ENCODE data around the gene MIF4GD. TPM values are rescaled to one million over a fixed set of nuclear protein-coding genes. Genes with fewer than 3 reads are reported as not detected.
A peak's percentile ranks its signal among the peaks of the same experiment; 100 is the strongest.
"Not testable (repeated sequence)": the region's sequence is repeated elsewhere in the genome, so short reads cannot be mapped to it uniquely, and the experiment has no call there.

MIF4GD gene
- total RNA-seq, 2 donors from 2014 or later: 18.0 to 24.9 TPM

DNA sequence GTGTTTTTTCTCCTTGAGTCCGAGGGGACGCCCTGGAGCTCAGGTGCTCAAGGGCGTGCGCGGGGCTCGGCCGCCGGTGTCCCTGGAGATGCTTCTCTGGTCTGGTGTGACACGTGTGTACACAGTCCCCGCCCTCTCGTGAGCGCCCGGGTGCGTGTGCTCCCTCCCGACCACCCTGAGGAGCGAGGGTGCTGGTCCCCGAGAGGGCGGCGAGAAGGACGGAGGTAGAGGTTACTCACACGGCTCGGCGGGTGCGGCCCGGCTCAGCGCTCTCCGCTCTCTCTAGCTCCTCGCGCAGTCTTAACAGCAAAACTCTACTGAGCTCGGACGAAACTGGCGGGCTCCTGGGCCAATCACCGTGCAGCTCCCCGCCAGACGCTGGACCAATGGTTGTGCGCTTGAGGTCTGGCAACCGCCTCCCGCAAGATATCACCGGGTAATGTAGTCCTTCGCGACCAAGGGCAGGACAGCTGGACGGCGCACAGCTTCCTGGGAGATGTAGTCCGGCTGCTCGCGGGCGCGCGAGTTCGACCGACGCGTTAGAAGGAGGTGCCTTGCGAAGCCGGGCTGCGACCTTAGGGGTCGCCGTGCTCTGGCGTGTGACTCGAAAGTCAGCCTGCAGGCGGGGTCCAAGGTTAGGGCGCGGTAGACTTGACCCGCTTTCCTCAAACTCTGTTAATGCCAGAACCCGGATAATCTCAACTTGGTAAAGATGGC lies 18.2 kb upstream of the MIF4GD start, which contains the start of gene SLC25A19:
SLC25A19 (minus strand) TSS at position 319 of the 717 bp plus-strand sequence. CDS start 2,669 bp downstream, outside the sequence.
- Histone ChIP-seq H3K9me3 (no peaks in the 10 kb centered on the region), H3K27ac (peak within 1 kb of the TSS; percentile 89 to 92), H3K4me3 (peak within 1 kb of the TSS; percentile 48 to 85), H3K4me1 (peaks cover 0 to 7% of the 10 kb centered on the region in 2 donors), H3K27me3 (no peaks in the 10 kb centered on the region), H3K36me3 (peaks cover 14% of the 10 kb centered on the region)
- peak; percentile 99 for DNase-seq (ENCODE audit: low spot score)
- TF ChIP-seq, protein P1, sequence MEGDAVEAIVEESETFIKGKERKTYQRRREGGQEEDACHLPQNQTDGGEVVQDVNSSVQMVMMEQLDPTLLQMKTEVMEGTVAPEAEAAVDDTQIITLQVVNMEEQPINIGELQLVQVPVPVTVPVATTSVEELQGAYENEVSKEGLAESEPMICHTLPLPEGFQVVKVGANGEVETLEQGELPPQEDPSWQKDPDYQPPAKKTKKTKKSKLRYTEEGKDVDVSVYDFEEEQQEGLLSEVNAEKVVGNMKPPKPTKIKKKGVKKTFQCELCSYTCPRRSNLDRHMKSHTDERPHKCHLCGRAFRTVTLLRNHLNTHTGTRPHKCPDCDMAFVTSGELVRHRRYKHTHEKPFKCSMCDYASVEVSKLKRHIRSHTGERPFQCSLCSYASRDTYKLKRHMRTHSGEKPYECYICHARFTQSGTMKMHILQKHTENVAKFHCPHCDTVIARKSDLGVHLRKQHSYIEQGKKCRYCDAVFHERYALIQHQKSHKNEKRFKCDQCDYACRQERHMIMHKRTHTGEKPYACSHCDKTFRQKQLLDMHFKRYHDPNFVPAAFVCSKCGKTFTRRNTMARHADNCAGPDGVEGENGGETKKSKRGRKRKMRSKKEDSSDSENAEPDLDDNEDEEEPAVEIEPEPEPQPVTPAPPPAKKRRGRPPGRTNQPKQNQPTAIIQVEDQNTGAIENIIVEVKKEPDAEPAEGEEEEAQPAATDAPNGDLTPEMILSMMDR (IDR thresholded peaks at IDR 0.05): no peak

DNA sequence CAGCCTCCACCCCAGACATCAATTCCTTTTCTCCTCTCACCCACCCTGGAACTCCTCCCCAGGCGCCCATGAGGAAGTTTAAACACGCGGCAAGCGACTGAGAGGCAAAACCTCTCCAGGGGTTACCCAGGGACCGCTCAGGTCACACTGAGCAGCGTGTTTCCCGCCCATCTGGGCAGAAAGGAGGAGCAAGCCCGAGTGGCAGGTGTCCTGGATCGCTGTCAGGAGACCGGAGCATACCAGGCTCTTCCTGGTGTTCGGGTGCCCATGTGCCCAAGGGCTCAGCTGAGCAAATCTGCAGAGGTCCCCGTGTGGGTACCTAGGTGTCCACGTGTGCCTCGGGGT lies 17.7 kb upstream of the MIF4GD start:
- peak overlapping the region; percentile 48 to 85 for H3K4me3 ChIP-seq
- no peaks in the 10 kb centered on the region for H3K27me3 ChIP-seq
- no peak for DNase-seq (ENCODE audit: low spot score)

DNA sequence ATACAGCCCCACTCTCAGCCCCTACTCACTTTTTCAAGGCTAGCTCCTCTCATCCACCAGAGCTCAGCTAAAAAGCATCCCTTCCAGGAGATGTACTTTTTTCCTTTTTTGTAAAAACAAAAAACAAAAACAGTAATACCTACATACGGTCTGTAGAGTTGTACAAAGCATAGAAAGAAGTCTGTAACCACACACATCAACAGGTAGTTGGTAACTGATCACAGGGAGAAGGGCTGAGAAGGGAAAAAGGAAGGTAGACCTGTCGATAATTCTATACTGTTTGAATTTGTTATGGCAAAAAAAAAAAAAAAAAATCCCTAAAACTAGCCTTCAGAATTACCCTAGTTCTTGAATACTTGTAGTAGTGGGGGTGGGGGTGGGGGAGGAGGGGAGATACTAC lies 17.3 kb upstream of the MIF4GD start:
- Histone ChIP-seq H3K4me1 (peaks cover 0 to 7% of the 10 kb centered on the region in 2 donors), H3K4me3 (peak overlapping the region; percentile 48 to 85), H3K9me3 (no peaks in the 10 kb centered on the region), H3K27ac (peak overlapping the region; percentile 89 to 92), H3K27me3 (no peaks in the 10 kb centered on the region), H3K36me3 (peaks cover 14% of the 10 kb centered on the region)
- TF ChIP-seq, protein P1 (IDR thresholded peaks at IDR 0.05): no peak
- DNase-seq (ENCODE audit: low spot score): no peak

More for the DNA sequence above, 17.7 kb upstream of the MIF4GD start:
- TF ChIP-seq, protein P1 (IDR thresholded peaks at IDR 0.05): no peak
- no peaks in the 10 kb centered on the region for H3K9me3 ChIP-seq
- H3K27ac ChIP-seq: peak overlapping the region; percentile 89 to 92
- peaks cover 0 to 7% of the 10 kb centered on the region in 2 donors for H3K4me1 ChIP-seq
- peaks cover 14% of the 10 kb centered on the region for H3K36me3 ChIP-seq

DNA sequence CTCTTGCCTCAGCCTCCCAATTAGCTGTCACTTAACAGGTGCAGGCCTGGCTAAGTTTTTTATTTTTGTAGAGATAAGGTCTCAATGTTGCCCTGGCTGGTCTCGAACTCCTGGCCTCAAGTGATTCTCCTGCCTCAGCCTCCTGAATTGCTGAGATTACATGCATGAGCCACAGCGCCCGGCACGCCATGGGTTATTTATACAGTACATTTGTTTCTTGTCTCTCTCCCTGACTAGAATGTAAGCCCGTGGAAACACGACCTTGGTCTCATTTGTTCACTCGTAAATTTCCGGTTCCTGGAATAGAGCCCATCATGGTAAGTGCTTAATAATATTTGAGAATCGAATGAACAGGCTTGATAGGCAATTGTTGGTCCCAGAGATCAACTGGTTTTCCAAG lies 16.2 kb upstream of the MIF4GD start:
- H3K36me3 ChIP-seq: peaks cover 20% of the 10 kb centered on the region
- no peaks in the 10 kb centered on the region for H3K9me3 ChIP-seq
- H3K4me1 ChIP-seq: peaks cover 0 to 7% of the 10 kb centered on the region in 2 donors
- no peaks in the 10 kb centered on the region for H3K27me3 ChIP-seq
- no peak overlapping the region for H3K27ac ChIP-seq
- TF ChIP-seq, protein P1 (IDR thresholded peaks at IDR 0.05): no peak
- no peak for DNase-seq (ENCODE audit: low spot score)
- no peak overlapping the region for H3K4me3 ChIP-seq

DNA sequence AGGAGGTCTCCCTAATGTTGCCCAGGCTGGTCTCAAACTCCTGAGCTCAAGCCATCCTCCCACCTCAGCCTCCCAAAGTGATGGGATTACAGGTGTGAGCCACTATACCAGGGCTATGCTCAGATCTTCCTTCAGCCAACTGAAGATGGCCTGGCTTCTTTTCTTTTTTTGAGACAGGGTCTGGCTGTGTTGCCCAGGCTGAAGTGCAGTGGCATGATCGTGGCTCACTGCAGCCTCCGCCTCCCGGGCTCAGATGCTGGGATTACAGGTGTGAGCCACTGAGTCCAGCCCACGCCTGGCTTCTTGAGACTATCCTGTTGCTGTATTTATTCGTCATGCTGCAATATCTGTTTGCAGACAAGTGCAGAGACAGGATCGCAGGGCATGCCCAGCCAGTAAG lies 14.1 kb upstream of the MIF4GD start:
- H3K4me1 ChIP-seq: peaks cover 0 to 7% of the 10 kb centered on the region in 2 donors
- DNase-seq (ENCODE audit: low spot score): no peak
- peaks cover 24% of the 10 kb centered on the region for H3K36me3 ChIP-seq
- no peak overlapping the region for H3K27ac ChIP-seq
- H3K9me3 ChIP-seq: no peaks in the 10 kb centered on the region
- H3K4me3 ChIP-seq: no peak overlapping the region
- no peaks in the 10 kb centered on the region for H3K27me3 ChIP-seq
- TF ChIP-seq, protein P1 (IDR thresholded peaks at IDR 0.05): no peak

DNA sequence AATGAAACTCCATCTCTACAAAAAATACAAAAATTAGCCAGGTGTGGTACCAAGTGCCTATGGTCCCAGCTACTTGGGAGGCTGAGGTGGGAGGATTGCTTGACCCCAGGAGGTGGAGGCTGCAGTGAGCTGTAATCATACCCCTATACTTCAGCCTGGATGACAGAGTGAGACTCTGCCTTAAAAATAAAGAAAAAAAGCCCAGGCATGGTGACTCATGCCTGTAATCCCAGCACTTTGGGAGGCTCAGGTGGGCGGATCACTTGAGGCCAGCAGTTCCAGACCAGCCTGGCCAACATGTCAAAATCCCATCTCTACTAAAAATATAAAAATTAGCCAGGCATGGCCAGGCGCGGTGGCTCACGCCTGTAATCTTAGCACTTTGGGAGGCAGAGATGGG lies 9.2 kb upstream of the MIF4GD start:
- H3K9me3 ChIP-seq; H3K27me3 ChIP-seq; H3K4me3 ChIP-seq; DNase-seq (ENCODE audit: low spot score); H3K27ac ChIP-seq; H3K4me1 ChIP-seq: not testable (repeated sequence)
- peaks cover 15% of the 10 kb centered on the region for H3K36me3 ChIP-seq
